HEK293 (cell line): ENCODE data around the gene VPS11.

ENCODE experiments used
- GLIS1 ChIP-seq: fragments of 450-650 bp; formaldehyde crosslinking; IDR thresholded peaks from 2 replicates; pipeline ENCODE4 v1.5.1; 2016; ENCODE audit warnings: missing biosample characterization, missing genetic modification characterization
- HOXD13 ChIP-seq: sonication (generic); formaldehyde crosslinking; IDR thresholded peaks from 2 replicates; pipeline ENCODE4 v1.8.0; 2022; ENCODE audit warnings: missing genetic modification reagents, borderline replicate concordance
- OSR2 ChIP-seq: fragments of 450-650 bp; formaldehyde crosslinking; IDR thresholded peaks from 2 replicates; pipeline ENCODE4 v1.5.1; 2016; ENCODE audit warnings: missing biosample characterization, missing genetic modification characterization
- SP2 ChIP-seq: fragments of 450-650 bp; formaldehyde crosslinking; IDR thresholded peaks from 2 replicates; pipeline ENCODE4 v1.5.1; 2016; ENCODE audit warnings: missing biosample characterization, missing genetic modification characterization
- WT1 ChIP-seq: fragments of 450-650 bp; formaldehyde crosslinking; IDR thresholded peaks from 2 replicates; pipeline ENCODE4 v1.5.1; 2016; ENCODE audit warnings: missing biosample characterization, missing genetic modification characterization
- ZBTB17 ChIP-seq: fragments of 450-650 bp; formaldehyde crosslinking; IDR thresholded peaks from 2 replicates; pipeline ENCODE4 v1.5.1; 2016; ENCODE audit warnings: missing biosample characterization, missing genetic modification characterization
- ZBTB48 ChIP-seq: fragments of 450-650 bp; formaldehyde crosslinking; IDR thresholded peaks from 2 replicates; pipeline ENCODE4 v1.5.1; 2016; ENCODE audit warnings: missing biosample characterization, missing genetic modification characterization
- ZNF114 ChIP-seq: fragments of 450-650 bp; formaldehyde crosslinking; IDR thresholded peaks from 2 replicates; pipeline ENCODE4 v1.5.0; 2017; ENCODE audit warnings: missing biosample characterization, missing genetic modification characterization
- ZNF146 ChIP-seq: fragments of 450-650 bp; formaldehyde crosslinking; IDR thresholded peaks from 2 replicates; pipeline ENCODE4 v1.5.1; 2016; ENCODE audit warnings: missing biosample characterization, missing genetic modification characterization
- ZNF169 ChIP-seq: fragments of 450-650 bp; formaldehyde crosslinking; IDR thresholded peaks from 2 replicates; pipeline ENCODE4 v1.5.1; 2016; ENCODE audit warnings: missing biosample characterization, missing genetic modification characterization
- ZNF24 ChIP-seq: fragments of 450-650 bp; formaldehyde crosslinking; IDR thresholded peaks from 2 replicates; pipeline ENCODE4 v1.5.1; 2016; ENCODE audit warnings: missing biosample characterization, missing genetic modification characterization
- ZNF521 ChIP-seq: fragments of 450-650 bp; formaldehyde crosslinking; IDR thresholded peaks from 2 replicates; pipeline ENCODE4 v1.5.1; 2017; ENCODE audit warnings: missing biosample characterization, mild to moderate bottlenecking, missing genetic modification characterization
- ZNF549 ChIP-seq: fragments of 450-650 bp; IDR thresholded peaks from 2 replicates; pipeline ENCODE4 v1.5.1; 2018; ENCODE audit warnings: missing biosample characterization, missing genetic modification characterization, mild to moderate bottlenecking, inconsistent platforms, moderate library complexity
- ZNF707 ChIP-seq: fragments of 450-650 bp; formaldehyde crosslinking; IDR thresholded peaks from 2 replicates; pipeline ENCODE4 v1.5.1; 2016; ENCODE audit warnings: missing biosample characterization, missing genetic modification characterization
- ZNF768 ChIP-seq: fragments of 450-650 bp; formaldehyde crosslinking; IDR thresholded peaks from 2 replicates; pipeline ENCODE4 v1.5.1; 2018; ENCODE audit warnings: missing biosample characterization, mild to moderate bottlenecking, missing genetic modification characterization
- TF ChIP-seq, protein P1 (sequence below): fragments of 450-650 bp; formaldehyde crosslinking; IDR thresholded peaks from 2 replicates; pipeline ENCODE4 v1.5.1; 2016; ENCODE audit warnings: missing biosample characterization, missing genetic modification characterization
- TF ChIP-seq, protein P2 (sequence below): fragments of 450-650 bp; formaldehyde crosslinking; IDR thresholded peaks from 2 replicates; pipeline ENCODE4 v1.5.1; 2016; ENCODE audit warnings: missing biosample characterization, missing genetic modification characterization
- TF ChIP-seq, protein P3 (sequence below): fragments of 450-650 bp; formaldehyde crosslinking; IDR thresholded peaks from 2 replicates; pipeline ENCODE4 v1.5.1; 2016; ENCODE audit warnings: missing biosample characterization, missing genetic modification characterization, borderline replicate concordance
- TF ChIP-seq, protein P4 (sequence below): fragments of 450-650 bp; formaldehyde crosslinking; IDR thresholded peaks from 2 replicates; pipeline ENCODE4 v1.5.1; 2016; ENCODE audit warnings: missing biosample characterization, missing genetic modification characterization
- TF ChIP-seq, protein P5 (sequence below): fragments of 450-650 bp; formaldehyde crosslinking; IDR thresholded peaks from 2 replicates; pipeline ENCODE4 v1.5.0; 2017; ENCODE audit warnings: missing biosample characterization, missing genetic modification characterization, borderline replicate concordance
- TF ChIP-seq, protein P6 (sequence below): fragments of 450-650 bp; formaldehyde crosslinking; IDR thresholded peaks from 2 replicates; pipeline ENCODE4 v1.5.1; 2016; ENCODE audit warnings: missing biosample characterization, missing genetic modification characterization

VPS11 gene

DNA sequence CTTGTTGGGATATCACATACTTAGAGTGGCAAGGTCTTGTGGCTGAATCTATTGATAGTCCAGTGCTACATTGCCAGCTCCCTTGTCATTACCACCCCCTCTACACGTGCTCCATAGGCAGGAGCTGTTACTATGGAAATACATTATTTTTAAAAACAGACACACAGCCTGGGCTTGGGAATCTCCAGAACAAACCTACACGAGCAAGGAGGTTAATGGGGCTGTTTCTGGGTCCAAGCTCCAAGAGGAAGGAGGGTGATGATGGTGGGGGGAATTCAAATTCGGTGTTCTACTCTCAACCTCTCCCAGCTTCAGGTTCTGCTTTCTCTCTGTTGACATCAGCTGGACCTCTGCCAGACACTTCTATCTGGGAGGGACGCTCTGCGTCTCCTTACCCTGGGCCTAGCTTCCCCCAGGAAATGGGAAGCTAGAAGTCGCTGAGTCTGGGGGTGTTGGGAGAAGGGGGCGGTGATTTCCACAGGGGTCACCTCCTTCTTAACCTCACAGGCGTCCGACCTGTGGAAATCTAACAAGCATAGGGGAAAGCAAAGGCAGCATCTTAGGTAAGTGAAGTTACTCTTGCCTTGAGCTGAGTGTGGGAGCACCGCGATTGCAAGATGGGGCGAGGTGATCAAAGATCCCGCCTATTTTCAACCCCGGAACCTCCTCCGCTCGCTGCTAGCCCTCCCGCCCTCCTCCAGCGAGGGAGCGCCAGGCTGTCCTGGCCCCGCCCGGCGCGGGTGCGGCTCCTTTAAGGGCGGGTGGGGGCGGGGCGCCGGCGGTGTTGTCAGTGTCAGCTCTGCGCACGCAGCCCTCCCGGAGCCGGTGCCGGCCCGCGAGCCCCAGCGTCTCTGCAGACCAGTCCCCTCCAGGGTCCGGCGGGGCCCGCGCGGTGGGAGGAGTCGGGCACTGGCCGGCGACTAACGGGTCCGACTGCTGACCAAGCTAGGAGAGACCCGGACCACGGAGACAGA, 39.2 kb downstream of the VPS11 start, which contains the start of gene C2CD2L (continued):
- peak; percentile 89 for TF ChIP-seq SP2
- TF ChIP-seq ZNF114, result no peak
- TF ChIP-seq, protein P1, sequence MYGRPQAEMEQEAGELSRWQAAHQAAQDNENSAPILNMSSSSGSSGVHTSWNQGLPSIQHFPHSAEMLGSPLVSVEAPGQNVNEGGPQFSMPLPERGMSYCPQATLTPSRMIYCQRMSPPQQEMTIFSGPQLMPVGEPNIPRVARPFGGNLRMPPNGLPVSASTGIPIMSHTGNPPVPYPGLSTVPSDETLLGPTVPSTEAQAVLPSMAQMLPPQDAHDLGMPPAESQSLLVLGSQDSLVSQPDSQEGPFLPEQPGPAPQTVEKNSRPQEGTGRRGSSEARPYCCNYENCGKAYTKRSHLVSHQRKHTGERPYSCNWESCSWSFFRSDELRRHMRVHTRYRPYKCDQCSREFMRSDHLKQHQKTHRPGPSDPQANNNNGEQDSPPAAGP (tag by site-specific recombination), result no peak; the same call in 1 of the 2 replicates
- TF ChIP-seq, protein P2, sequence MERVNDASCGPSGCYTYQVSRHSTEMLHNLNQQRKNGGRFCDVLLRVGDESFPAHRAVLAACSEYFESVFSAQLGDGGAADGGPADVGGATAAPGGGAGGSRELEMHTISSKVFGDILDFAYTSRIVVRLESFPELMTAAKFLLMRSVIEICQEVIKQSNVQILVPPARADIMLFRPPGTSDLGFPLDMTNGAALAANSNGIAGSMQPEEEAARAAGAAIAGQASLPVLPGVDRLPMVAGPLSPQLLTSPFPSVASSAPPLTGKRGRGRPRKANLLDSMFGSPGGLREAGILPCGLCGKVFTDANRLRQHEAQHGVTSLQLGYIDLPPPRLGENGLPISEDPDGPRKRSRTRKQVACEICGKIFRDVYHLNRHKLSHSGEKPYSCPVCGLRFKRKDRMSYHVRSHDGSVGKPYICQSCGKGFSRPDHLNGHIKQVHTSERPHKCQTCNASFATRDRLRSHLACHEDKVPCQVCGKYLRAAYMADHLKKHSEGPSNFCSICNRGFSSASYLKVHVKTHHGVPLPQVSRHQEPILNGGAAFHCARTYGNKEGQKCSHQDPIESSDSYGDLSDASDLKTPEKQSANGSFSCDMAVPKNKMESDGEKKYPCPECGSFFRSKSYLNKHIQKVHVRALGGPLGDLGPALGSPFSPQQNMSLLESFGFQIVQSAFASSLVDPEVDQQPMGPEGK, result peak; percentile 62; the same call in 1 of the 2 replicates
- TF ChIP-seq ZNF549 (tag by site-specific recombination), result no peak
- no peak for TF ChIP-seq ZNF521 (tag by site-specific recombination)
- no peak for TF ChIP-seq ZNF169 (tag by site-specific recombination)
- peak; percentile 32; the same call in 1 of the 2 replicates for TF ChIP-seq GLIS1 (tag by site-specific recombination)
- TF ChIP-seq, protein P3, sequence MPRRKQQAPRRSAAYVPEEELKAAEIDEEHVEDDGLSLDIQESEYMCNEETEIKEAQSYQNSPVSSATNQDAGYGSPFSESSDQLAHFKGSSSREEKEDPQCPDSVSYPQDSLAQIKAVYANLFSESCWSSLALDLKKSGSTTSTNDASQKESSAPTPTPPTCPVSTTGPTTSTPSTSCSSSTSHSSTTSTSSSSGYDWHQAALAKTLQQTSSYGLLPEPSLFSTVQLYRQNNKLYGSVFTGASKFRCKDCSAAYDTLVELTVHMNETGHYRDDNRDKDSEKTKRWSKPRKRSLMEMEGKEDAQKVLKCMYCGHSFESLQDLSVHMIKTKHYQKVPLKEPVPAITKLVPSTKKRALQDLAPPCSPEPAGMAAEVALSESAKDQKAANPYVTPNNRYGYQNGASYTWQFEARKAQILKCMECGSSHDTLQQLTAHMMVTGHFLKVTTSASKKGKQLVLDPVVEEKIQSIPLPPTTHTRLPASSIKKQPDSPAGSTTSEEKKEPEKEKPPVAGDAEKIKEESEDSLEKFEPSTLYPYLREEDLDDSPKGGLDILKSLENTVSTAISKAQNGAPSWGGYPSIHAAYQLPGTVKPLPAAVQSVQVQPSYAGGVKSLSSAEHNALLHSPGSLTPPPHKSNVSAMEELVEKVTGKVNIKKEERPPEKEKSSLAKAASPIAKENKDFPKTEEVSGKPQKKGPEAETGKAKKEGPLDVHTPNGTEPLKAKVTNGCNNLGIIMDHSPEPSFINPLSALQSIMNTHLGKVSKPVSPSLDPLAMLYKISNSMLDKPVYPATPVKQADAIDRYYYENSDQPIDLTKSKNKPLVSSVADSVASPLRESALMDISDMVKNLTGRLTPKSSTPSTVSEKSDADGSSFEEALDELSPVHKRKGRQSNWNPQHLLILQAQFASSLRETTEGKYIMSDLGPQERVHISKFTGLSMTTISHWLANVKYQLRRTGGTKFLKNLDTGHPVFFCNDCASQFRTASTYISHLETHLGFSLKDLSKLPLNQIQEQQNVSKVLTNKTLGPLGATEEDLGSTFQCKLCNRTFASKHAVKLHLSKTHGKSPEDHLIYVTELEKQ (tag by site-specific recombination), result no peak
- TF ChIP-seq ZBTB48 (tag by site-specific recombination), result no peak
- no peak for TF ChIP-seq ZNF768 (tag by site-specific recombination)
- TF ChIP-seq, protein P4, sequence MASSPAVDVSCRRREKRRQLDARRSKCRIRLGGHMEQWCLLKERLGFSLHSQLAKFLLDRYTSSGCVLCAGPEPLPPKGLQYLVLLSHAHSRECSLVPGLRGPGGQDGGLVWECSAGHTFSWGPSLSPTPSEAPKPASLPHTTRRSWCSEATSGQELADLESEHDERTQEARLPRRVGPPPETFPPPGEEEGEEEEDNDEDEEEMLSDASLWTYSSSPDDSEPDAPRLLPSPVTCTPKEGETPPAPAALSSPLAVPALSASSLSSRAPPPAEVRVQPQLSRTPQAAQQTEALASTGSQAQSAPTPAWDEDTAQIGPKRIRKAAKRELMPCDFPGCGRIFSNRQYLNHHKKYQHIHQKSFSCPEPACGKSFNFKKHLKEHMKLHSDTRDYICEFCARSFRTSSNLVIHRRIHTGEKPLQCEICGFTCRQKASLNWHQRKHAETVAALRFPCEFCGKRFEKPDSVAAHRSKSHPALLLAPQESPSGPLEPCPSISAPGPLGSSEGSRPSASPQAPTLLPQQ, result peak; percentile 79
- no peak for TF ChIP-seq OSR2 (tag by site-specific recombination)
- peak; percentile 90 for TF ChIP-seq ZBTB17 (tag by site-specific recombination)
- TF ChIP-seq ZNF24 (tag by site-specific recombination), result no peak; the same call in none of the 2 replicates
- no peak for TF ChIP-seq ZNF146 (tag by site-specific recombination)
- TF ChIP-seq ZNF707, result no peak
- TF ChIP-seq, protein P5, sequence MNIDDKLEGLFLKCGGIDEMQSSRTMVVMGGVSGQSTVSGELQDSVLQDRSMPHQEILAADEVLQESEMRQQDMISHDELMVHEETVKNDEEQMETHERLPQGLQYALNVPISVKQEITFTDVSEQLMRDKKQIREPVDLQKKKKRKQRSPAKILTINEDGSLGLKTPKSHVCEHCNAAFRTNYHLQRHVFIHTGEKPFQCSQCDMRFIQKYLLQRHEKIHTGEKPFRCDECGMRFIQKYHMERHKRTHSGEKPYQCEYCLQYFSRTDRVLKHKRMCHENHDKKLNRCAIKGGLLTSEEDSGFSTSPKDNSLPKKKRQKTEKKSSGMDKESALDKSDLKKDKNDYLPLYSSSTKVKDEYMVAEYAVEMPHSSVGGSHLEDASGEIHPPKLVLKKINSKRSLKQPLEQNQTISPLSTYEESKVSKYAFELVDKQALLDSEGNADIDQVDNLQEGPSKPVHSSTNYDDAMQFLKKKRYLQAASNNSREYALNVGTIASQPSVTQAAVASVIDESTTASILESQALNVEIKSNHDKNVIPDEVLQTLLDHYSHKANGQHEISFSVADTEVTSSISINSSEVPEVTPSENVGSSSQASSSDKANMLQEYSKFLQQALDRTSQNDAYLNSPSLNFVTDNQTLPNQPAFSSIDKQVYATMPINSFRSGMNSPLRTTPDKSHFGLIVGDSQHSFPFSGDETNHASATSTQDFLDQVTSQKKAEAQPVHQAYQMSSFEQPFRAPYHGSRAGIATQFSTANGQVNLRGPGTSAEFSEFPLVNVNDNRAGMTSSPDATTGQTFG, result no peak
- TF ChIP-seq HOXD13, result no peak
- TF ChIP-seq, protein P6, sequence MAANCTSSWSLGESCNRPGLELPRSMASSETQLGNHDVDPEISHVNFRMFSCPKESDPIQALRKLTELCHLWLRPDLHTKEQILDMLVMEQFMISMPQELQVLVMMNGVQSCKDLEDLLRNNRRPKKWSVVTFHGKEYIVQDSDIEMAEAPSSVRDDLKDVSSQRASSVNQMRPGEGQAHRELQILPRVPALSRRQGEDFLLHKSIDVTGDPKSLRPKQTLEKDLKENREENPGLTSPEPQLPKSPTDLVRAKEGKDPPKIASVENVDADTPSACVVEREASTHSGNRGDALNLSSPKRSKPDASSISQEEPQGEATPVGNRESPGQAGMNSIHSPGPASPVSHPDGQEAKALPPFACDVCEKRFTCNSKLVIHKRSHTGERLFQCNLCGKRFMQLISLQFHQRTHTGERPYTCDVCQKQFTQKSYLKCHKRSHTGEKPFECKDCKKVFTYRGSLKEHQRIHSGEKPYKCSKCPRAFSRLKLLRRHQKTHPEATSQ, result no peak
- TF ChIP-seq WT1 (tag by site-specific recombination), result 0 out of 2 replicates have a peak, but pooled peaks have one; percentile 42
